HEK293T (cell line): ENCODE measurements around the gene CACNG5.

ENCODE experiments used
- ARNT ChIP-seq: fragments of 450-650 bp; IDR thresholded peaks from 2 replicates; pipeline ENCODE4 v1.6.1; 2017; ENCODE audit warnings: mild to moderate bottlenecking
- BHLHE40 ChIP-seq: fragments of 450-650 bp; IDR thresholded peaks from 2 replicates; pipeline ENCODE4 v1.6.1; 2016; ENCODE audit warnings: mild to moderate bottlenecking, moderate library complexity, borderline replicate concordance
- FOXA1 ChIP-seq: fragments of 450-650 bp; IDR thresholded peaks from 2 replicates; pipeline ENCODE4 v1.6.1; 2016; ENCODE audit warnings: mild to moderate bottlenecking
- FOXK2 ChIP-seq: fragments of 450-650 bp; IDR thresholded peaks from 2 replicates; pipeline ENCODE4 v1.6.1; 2016; ENCODE audit warnings: mild to moderate bottlenecking
- FOXM1 ChIP-seq: fragments of 450-650 bp; IDR thresholded peaks from 2 replicates; pipeline ENCODE4 v1.6.1; 2017; ENCODE audit warnings: mild to moderate bottlenecking, borderline replicate concordance
- HDGF ChIP-seq: fragments of 450-650 bp; IDR thresholded peaks from 2 replicates; pipeline ENCODE4 v1.6.1; 2017; ENCODE audit warnings: antibody characterized with exemption, borderline replicate concordance
- L3MBTL2 ChIP-seq: fragments of 450-650 bp; conservative IDR thresholded peaks from 2 replicates; pipeline ENCODE4 v1.6.1; 2016; ENCODE audit warnings: mild to moderate bottlenecking
- LEF1 ChIP-seq: fragments of 450-650 bp; IDR thresholded peaks from 2 replicates; pipeline ENCODE4 v1.6.1; 2017; ENCODE audit warnings: mild to moderate bottlenecking, borderline replicate concordance
- PKNOX1 ChIP-seq: fragments of 450-650 bp; IDR thresholded peaks from 2 replicates; pipeline ENCODE4 v1.6.1; 2016
- SP1 ChIP-seq: fragments of 450-650 bp; IDR thresholded peaks from 2 replicates; pipeline ENCODE4 v1.6.1; 2017
- SUZ12 ChIP-seq: fragments of 450-650 bp; IDR thresholded peaks from 2 replicates; pipeline ENCODE4 v1.6.1; 2016; ENCODE audit warnings: mild to moderate bottlenecking
- TARDBP ChIP-seq: fragments of 450-650 bp; IDR thresholded peaks from 2 replicates; pipeline ENCODE4 v1.6.1; 2016
- ZNF384 ChIP-seq: fragments of 450-650 bp; IDR thresholded peaks from 2 replicates; pipeline ENCODE4 v1.6.1; 2016

GRCh38 chr17:66934040-66934439, 99.1 kb downstream of the CACNG5 start:
- no peak for TF ChIP-seq FOXM1
- no peak for TF ChIP-seq FOXA1
- TF ChIP-seq LEF1 = no peak
- no peak for TF ChIP-seq SP1
- TF ChIP-seq ARNT = no peak
- TF ChIP-seq HDGF = no peak
- no peak for TF ChIP-seq SUZ12
- TF ChIP-seq FOXK2 = no peak
- no peak for TF ChIP-seq PKNOX1
- no peak for TF ChIP-seq BHLHE40
- no peak for TF ChIP-seq ZNF384
- TF ChIP-seq TARDBP = no peak
- TF ChIP-seq L3MBTL2 = no peak
